MM.1S (cell line): ENCODE measurements around the gene SFXN5.

Source experiments
- DNase-seq: peaks from one replicate; pipeline ENCODE4 v3.0.0-alpha.2; 2015
- H2AFZ ChIP-seq: fragments of 300-600 bp; sonication (generic); 2 replicates; pipeline ENCODE4 v1.6.0; 2016; ENCODE audit warnings: antibody characterized with exemption, low read length
- H3F3A ChIP-seq: fragments of 300-600 bp; sonication (generic); 2 replicates; pipeline ENCODE4 v1.6.1; 2016; ENCODE audit warnings: mild to moderate bottlenecking, antibody characterized with exemption, low read length, moderate library complexity, mixed read lengths; ENCODE audit not compliant: insufficient read depth
- H3K27ac ChIP-seq: fragments of 300-600 bp; sonication (generic); 2 replicates; pipeline ENCODE4 v1.5.1; 2016; ENCODE audit warnings: mild to moderate bottlenecking, low read length
- H3K27me3 ChIP-seq: fragments of 300-600 bp; sonication (generic); replicated peaks from 2 replicates; pipeline ENCODE4 v1.6.0; 2016; ENCODE audit warnings: low read length; ENCODE audit not compliant: insufficient read depth
- H3K36me3 ChIP-seq: fragments of 300-600 bp; sonication (generic); replicated peaks from 2 replicates; pipeline ENCODE4 v1.6.1; 2016; ENCODE audit warnings: mild to moderate bottlenecking, low read length, mixed read lengths; ENCODE audit not compliant: insufficient read depth
- H3K4me1 ChIP-seq: fragments of 300-600 bp; sonication (generic); 2 replicates; pipeline ENCODE4 v1.6.1; 2016; ENCODE audit warnings: low read length, mixed read lengths
- H3K4me2 ChIP-seq: fragments of 300-600 bp; sonication (generic); 2 replicates; pipeline ENCODE4 v1.6.0; 2016; ENCODE audit warnings: low read depth, low read length
- H3K4me3 ChIP-seq: fragments of 300-600 bp; sonication (generic); 2 replicates; pipeline ENCODE4 v1.5.1; 2016; ENCODE audit warnings: low read length, mixed read lengths
- H3K79me2 ChIP-seq: fragments of 300-600 bp; sonication (generic); 2 replicates; pipeline ENCODE4 v1.6.1; 2016; ENCODE audit warnings: mixed run types, low read length, mixed read lengths
- H3K9ac ChIP-seq: fragments of 300-600 bp; sonication (generic); 2 replicates; pipeline ENCODE4 v1.6.1; 2016; ENCODE audit warnings: low read length, mixed read lengths
- H3K9me2 ChIP-seq: fragments of 300-600 bp; sonication (generic); replicated peaks from 2 replicates; pipeline ENCODE4 v1.6.1; 2016; ENCODE audit warnings: mild to moderate bottlenecking, low read length, mixed read lengths; ENCODE audit not compliant: insufficient read depth
- H3K9me3 ChIP-seq: fragments of 300-600 bp; sonication (generic); replicated peaks from 2 replicates; pipeline ENCODE4 v1.6.1; 2016; ENCODE audit warnings: mild to moderate bottlenecking, low read length, mixed read lengths; ENCODE audit not compliant: insufficient read depth
- H4K20me1 ChIP-seq: fragments of 300-600 bp; sonication (generic); 2 replicates; pipeline ENCODE4 v1.6.1; 2016; ENCODE audit warnings: mild to moderate bottlenecking, low read length, moderate library complexity, mixed read lengths; ENCODE audit not compliant: insufficient read depth
- EZH2 ChIP-seq: fragments of 300-600 bp; sonication (generic); optimal IDR thresholded peaks from 2 replicates; pipeline ENCODE3; 2017; ENCODE audit warnings: low read depth, mild to moderate bottlenecking, antibody characterized with exemption, low read length, mixed read lengths
- EZH2phosphoT487 ChIP-seq: fragments of 300-600 bp; sonication (generic); IDR thresholded peaks from 2 replicates; pipeline ENCODE4 v1.6.1; 2018; ENCODE audit warnings: antibody characterized with exemption, low read length
- TF ChIP-seq, protein P1 (sequence below): fragments of 300-600 bp; sonication (generic); IDR thresholded peaks from 2 replicates; pipeline ENCODE4 v1.5.1; 2016; ENCODE audit warnings: antibody characterized with exemption, low read length, mixed read lengths

SFXN5 gene

GRCh38 chr2:73069855-73070642 lies 1.5 kb downstream of the SFXN5 start:
- TF ChIP-seq, protein P1, sequence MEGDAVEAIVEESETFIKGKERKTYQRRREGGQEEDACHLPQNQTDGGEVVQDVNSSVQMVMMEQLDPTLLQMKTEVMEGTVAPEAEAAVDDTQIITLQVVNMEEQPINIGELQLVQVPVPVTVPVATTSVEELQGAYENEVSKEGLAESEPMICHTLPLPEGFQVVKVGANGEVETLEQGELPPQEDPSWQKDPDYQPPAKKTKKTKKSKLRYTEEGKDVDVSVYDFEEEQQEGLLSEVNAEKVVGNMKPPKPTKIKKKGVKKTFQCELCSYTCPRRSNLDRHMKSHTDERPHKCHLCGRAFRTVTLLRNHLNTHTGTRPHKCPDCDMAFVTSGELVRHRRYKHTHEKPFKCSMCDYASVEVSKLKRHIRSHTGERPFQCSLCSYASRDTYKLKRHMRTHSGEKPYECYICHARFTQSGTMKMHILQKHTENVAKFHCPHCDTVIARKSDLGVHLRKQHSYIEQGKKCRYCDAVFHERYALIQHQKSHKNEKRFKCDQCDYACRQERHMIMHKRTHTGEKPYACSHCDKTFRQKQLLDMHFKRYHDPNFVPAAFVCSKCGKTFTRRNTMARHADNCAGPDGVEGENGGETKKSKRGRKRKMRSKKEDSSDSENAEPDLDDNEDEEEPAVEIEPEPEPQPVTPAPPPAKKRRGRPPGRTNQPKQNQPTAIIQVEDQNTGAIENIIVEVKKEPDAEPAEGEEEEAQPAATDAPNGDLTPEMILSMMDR: no peak
- TF ChIP-seq EZH2phosphoT487 (no peak), EZH2 (no peak)
- Histone ChIP-seq H3K4me2 (peak overlapping the region; percentile 67), H3K9me2 (no peaks in the 10 kb centered on the region), H3K36me3 (no peaks in the 10 kb centered on the region), H3K9ac (peak overlapping the region; percentile 92), H3F3A (0 out of 2 replicates have a peak, but pooled peaks cover 5% of the 10 kb centered on the region), H4K20me1 (no peaks in the 10 kb centered on the region), H3K4me1 (peaks cover 6% of the 10 kb centered on the region; the same call in 1 of the 2 replicates), H2AFZ (peak overlapping the region; percentile 91), H3K9me3 (no peaks in the 10 kb centered on the region), H3K4me3 (peak overlapping the region; percentile 94), H3K79me2 (peaks cover 40% of the 10 kb centered on the region), H3K27ac (no peak overlapping the region), H3K27me3 (no peaks in the 10 kb centered on the region)
- DNase-seq: peak; percentile 7

GRCh38 chr2:73069041-73069854 lies 2.3 kb downstream of the SFXN5 start:
- Histone ChIP-seq H3F3A (0 out of 2 replicates have a peak, but pooled peaks cover 5% of the 10 kb centered on the region), H3K9me2 (no peaks in the 10 kb centered on the region), H3K4me2 (peak overlapping the region; percentile 67), H3K27me3 (no peaks in the 10 kb centered on the region), H3K9me3 (no peaks in the 10 kb centered on the region), H3K36me3 (no peaks in the 10 kb centered on the region), H3K79me2 (peaks cover 40% of the 10 kb centered on the region), H3K4me1 (peaks cover 6% of the 10 kb centered on the region; the same call in 1 of the 2 replicates), H3K4me3 (peak overlapping the region; percentile 94), H3K9ac (no peak overlapping the region), H3K27ac (no peak overlapping the region), H4K20me1 (no peaks in the 10 kb centered on the region), H2AFZ (no peak overlapping the region)
- no peak for TF ChIP-seq EZH2phosphoT487
- TF ChIP-seq, protein P1: no peak
- no peak for TF ChIP-seq EZH2
- no peak for DNase-seq

DNA sequence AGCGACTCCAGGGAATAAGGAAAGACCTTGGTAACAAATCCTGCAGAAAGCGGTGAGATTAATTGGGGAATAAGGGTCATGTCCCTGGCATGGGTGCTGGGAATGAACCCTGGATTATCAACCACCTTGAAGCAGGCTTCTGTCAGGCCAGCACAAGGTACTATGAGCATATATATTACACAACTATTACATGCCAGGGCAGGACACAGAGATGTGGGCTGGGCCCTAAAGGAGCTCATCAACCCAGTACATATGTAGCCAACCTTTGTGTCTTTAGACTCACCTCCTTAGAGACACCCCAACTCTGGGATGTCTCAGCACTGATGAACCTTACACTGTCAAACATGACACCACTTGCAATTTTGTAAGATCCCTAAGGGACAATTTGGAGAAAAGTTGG lies 3.4 kb downstream of the SFXN5 start:
- Histone ChIP-seq H4K20me1 (no peaks in the 10 kb centered on the region), H2AFZ (no peak overlapping the region), H3K9ac (no peak overlapping the region), H3K9me3 (no peaks in the 10 kb centered on the region), H3F3A (0 out of 2 replicates have a peak, but pooled peaks cover 5% of the 10 kb centered on the region), H3K27ac (no peak overlapping the region), H3K4me3 (no peak overlapping the region), H3K27me3 (no peaks in the 10 kb centered on the region), H3K4me1 (peaks cover 6% of the 10 kb centered on the region; the same call in 1 of the 2 replicates), H3K79me2 (peaks cover 40% of the 10 kb centered on the region), H3K36me3 (no peaks in the 10 kb centered on the region), H3K4me2 (no peak overlapping the region), H3K9me2 (no peaks in the 10 kb centered on the region)
- DNase-seq: no peak
- TF ChIP-seq EZH2 (no peak), EZH2phosphoT487 (no peak)
- TF ChIP-seq, protein P1: no peak
